NCI-H1048 (cell line): ENCODE data around the gene AMY2A.
"Not testable (repeated sequence)": the region's sequence is repeated elsewhere in the genome, so short reads cannot be mapped to it uniquely, and the experiment has no call there.

ENCODE experiments used
- DNase-seq: peaks from one replicate; lab custom pipeline; 2025; lab: John Stamatoyannopoulos, UW

Gene AMY2A

DNA sequence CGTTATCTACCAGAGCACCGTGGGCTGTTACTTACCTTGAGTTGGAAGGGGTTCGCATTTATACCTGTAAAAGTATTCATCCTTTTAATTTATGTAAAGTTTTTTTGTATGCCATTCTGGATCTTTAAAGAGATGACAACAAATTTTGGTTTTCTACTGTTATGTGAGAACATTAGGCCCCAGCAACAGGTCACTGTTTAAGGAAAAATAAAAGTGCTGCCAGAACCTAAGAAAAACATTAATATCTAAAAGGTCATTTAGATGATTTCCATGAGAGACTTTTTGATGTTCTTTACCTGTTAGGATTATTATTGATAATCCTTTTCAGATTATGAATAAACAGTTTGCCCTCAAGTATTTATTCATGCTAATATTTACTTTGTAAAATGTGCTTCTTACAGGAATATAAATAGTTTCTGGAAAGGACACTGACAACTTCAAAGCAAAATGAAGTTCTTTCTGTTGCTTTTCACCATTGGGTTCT is at the start of gene AMY2A:
Gene AMY2A, plus strand, starts transcription at position 434 of the 484 bp plus-strand sequence. Its CDS starts 14 bp downstream, at position 448.
- not testable (repeated sequence) for DNase-seq

DNA sequence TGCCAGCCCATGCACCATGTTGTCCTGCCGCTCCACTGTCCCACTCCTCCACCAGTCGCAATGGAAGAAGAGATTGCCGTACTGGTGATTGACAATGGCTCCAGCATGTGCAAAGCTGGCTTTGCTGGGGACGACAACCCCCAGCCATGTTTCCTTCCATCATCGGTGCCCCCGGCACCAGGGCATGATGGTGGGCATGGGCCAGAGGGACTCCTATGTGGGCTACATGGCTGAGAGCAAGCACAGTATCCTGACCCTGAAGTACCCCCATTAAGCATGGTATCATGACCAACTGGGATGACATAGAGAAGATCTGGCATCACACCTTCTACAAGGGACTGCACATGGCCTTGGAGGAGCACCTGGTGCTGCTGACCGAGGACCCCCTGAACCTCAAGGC is 47.7 kb upstream of the AMY2A start:
- DNase-seq = no peak

DNA sequence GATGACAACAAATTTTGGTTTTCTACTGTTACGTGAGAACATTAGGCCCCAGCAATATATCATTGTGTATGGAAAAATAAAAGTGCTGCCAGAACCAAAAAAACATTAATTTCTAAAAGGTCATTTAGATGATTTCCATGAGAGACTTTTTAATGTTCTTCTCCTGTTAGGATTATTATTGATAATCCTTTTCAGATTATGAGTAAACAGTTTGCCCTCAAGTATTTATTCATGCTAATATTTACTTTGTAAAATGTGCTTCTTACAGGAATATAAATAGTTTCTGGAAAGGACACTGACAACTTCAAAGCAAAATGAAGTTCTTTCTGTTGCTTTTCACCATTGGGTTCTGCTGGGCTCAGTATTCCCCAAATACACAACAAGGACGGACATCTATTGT is 45.9 kb upstream of the AMY2A start, which contains the start of gene AMY2B:
Gene AMY2B, plus strand, starts transcription at position 301 of the 400 bp plus-strand sequence. Its CDS starts 14 bp downstream, at position 315.
- not testable (repeated sequence) for DNase-seq

DNA sequence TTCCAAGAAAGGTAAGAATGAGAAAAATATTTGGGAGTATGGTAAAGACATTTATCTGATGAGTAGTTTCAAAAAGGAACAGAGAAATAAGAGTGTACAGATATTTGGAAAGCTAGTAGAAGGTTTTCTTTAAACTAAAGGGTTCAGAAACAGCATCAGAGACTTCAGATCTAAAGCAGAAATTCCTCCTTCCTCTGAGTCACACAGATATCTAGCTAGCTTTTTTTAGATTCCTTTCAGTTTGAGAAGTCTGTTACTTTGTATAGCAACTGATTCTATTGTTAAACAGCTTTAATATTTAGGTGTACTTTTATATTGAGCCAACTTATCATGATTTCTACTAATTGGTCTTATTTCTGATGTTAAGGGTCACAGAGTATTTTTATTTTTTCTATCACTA is 41.2 kb upstream of the AMY2A start:
- no peak for DNase-seq

DNA sequence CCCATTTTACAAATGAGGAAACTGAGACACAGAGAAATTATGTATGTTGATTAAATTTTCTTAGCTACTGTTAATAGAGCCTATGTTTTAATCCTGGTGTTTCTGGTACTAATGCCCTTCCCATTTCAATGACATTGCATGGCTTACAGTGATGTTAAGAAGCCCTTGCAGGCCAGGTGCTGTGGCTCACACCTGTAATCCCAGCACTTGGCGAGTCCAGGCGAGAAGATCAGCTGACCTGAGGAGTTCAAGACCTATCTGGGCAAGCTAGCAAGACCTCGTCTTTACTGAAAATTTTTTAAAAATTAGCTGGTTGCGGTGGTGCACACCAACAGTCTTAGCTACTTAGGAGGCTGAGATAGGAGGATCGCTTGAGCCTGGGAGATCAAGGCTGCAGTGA is 40.4 kb upstream of the AMY2A start:
- DNase-seq = not testable (repeated sequence)

DNA sequence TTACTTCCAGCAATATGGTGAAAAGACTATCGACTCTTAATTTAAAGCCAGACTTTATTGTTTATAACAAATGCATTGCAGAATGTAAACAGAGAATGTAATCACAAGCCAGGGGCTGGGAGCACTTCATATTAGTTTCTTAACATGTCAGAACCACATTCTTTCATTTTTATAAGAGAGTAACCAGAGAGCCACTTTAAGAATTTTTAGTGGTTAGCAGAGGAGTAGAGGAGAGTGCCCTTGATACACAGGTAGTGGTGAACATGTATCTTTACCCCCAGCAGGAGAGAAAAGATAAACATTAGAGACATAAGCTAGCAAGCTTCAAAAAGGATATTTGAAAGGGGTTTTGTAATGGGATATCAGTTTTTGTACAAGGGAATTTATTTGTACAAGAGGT is 34.8 kb upstream of the AMY2A start:
- no peak for DNase-seq

DNA sequence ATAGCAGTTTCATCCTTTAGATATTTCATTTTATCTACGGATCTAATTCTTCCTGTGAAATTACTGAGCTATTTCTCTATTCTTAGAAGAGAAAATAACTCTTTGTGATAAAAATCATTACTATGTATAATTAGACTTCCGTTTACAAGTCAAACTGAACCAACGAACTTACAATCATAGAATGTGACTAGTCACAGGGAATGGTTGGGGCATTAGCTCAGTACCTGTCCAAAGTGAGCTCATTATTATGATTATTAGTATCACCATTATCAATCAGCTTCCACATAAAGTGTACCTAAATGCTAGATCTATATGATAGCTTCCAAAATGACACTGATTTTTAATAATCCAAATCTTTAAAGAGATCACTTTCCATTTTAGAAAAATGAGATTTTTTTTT is 33.3 kb upstream of the AMY2A start:
- no peak for DNase-seq

DNA sequence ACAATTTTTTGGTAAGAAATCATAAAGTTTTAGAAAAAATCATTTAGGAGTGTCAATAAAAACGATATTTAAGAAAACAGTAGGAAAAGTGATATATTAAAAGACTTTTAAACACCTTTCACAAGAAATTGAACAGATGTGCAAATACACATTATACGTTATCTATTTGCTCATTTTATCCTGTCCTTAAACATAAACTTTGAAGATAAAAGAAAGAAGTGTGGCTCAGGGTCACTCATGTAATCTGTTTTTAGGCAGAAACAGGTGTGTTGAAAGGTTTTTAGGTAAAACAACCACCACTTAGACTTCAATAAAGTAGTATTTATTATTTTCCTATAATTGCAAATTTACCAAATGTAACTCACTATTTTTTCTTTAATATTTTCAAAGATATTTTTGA is 32.7 kb upstream of the AMY2A start:
- DNase-seq = no peak

DNA sequence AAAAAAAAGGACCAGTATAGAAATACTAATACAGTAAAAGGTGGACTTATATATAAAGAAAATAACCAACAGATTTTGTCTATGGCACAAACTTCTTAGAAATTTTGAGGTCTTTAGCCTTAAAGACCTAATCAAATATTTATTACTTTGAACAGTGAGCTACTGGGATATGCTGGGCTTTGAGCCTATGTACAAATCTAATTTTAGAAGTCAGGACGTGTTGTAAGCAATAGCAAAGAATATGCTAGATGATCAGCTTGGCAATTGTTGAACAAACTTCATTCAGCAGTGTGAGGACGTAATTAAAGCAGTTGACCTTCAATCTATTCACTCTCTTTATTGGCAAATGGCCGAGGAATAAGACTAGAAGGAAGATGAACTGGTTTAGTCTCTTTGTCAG is 14.5 kb upstream of the AMY2A start:
- DNase-seq = not testable (repeated sequence)

DNA sequence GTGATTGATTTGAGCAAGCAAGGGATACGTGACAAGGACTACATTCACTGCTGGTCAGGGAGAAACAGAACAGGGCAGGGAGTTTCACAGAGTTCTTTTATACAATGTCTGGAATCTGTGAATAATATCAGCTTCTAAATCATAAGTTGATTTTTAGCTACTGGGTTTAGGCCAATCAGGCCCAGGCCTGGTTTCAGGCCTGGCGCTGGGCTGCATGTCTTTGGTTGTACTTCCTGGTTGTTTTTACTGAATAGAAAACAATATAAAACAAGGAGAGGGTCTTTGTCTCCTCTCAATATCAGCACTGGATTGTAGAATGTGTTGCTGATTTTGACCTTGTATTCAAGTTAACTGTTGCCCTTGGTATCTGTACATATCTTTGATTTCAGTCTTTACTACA is 865 bp upstream of the AMY2A start:
- DNase-seq = no peak

DNA sequence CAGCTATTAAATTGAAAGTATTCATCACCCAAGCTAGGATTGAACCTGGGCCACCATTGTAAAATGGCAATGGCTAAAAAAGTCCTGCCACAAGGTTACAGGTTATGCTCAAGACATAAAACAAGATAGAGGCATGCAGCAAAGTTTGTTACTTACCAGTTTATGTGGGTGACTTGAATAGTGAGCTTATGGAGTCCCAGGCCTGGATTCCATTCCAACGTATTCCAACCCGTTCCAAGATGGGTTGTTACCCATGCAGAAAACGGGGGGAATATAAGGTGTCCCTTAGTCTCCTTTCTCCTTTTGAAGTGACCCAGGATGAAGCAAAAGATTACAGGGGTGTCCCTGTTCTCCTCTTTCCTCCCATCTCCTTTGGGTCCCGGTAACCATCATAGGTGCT is 10.2 kb downstream of the AMY2A start:
- not testable (repeated sequence) for DNase-seq

DNA sequence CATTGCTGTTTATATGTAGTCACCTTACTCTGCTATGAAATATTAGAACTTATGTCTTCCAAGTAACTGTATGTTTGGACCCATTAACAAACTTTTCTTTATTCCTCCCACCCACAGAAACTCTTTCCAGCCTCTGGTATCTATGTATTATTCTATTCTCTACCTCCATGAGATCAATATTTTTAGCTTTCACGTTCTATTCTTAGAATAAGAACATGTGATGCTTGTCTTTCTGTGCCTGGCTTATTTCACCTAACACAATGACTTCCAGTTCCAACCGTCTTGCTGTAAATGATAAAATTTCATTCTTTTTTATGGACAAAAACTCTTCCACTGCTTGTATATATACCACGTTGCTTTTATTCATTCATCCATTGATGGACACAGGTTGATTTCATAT is 24.0 kb downstream of the AMY2A start:
- DNase-seq = not testable (repeated sequence)

DNA sequence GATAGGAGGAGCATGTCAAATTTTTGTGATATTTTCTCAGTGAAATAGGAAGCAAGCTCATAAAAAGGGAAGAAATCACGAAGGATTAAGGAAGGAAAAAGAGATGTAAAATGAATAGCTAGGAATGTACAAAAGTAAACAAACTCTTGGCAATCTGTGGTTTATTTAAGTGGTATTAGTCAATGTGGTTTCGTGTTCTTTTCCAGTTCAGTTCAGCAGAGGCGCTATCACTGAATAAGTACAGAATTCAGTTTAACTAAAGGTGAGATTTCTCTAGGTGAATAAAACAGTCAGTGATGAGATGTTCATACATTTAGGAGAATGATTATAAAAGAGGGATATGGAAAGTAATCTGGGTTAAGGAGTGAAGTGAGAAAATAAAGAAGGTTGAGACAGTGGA is 26.7 kb downstream of the AMY2A start:
- DNase-seq = not testable (repeated sequence)

DNA sequence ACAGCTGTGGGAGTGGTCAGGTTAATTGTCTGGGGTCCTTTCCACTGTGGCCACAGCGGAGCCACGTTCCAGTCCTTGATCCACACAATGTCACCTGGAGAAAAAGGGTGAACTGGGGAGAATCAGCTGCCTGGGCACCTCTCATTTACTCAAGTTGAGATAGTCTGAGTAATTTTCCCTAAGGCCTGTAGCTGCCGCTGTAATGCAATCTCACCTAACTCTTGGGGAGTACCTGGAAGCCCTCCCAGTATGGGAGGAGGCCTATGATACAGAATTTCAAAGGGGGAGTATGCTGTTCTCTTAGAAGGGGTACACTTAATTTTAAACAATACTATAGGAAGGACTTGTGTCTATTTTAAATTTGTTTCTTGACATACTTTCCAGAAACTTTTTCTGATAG is 33.1 kb downstream of the AMY2A start:
- DNase-seq = not testable (repeated sequence)

DNA sequence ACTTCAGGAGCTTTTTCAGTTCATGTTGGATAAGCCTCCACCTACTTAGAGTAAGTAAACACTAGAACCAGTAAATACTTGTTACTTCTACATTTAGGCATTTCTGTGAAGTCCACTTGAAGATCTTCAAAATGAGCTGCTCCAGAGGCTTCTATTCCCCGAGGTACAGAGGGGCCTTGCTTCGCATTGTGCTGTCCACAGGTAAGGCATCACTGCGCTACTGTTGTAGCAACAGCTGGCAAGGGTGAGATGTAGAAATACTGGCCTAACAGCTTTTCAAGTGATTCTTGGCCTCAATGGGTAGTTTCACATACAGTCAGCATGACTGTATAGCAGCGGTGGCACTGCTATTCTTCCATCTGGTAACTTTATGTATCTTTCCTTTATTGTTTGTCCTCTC is 33.7 kb downstream of the AMY2A start:
- not testable (repeated sequence) for DNase-seq

DNA sequence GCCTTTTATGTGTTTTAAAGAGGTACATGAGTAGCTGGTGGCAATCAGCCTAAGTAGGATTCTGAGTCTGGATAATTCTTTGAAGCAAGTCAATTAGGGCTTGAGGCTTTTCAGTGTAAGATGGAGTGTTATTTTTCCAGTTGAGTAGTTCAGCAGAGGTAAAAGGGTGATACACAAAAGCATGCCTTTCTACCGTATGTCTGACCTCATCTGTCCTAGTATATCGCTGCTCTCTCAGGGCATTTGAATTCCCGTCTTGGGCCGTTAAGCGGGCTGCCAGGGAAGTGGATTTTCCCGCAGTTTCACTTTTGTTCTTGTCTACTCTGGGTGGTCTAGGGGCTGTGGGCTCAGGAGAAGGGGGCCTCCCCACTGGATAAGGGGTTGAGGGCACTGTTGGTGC is 36.9 kb downstream of the AMY2A start:
- not testable (repeated sequence) for DNase-seq

DNA sequence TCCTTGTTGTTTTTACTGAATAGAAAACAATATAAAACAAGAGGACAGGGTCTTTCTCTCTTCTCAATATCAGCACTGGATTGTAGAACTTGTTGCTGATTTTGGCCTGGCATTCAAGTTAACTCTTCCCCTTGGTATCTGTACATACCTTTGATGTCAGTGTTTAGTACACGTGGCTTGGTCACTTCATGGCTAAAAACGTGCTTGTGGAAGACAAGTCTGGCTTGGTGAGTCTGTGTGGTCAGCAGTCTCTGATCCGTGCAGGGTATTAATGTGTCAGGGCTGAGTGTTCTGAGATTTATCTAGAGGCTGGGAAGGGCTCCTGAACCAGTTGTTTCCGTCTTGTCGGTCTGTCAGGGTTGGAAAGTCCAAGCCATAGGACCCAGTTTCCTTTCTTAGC is 38.2 kb downstream of the AMY2A start, which contains the start of gene AMY1A:
Gene AMY1A, plus strand, starts transcription at position 301 of the 400 bp plus-strand sequence. CDS start 571 bp downstream, outside the sequence.
- DNase-seq = not testable (repeated sequence)
